DMS53 treated with DMSO at 0.1 percent for 48 hours (cell line): ENCODE measurements around the gene ST3GAL4.

ENCODE experiments used
- DNase-seq: peaks from one replicate; lab custom pipeline; 2025; ENCODE audit not compliant: unreplicated experiment; lab: John Stamatoyannopoulos, UW

Gene ST3GAL4

GRCh38 chr11:126440792-126441514 lies 85.5 kb downstream of the ST3GAL4 start:
- peak; percentile 68 for DNase-seq

- DNase-seq: no peak
Observed at GRCh38 chr11:126443120-126443519, 87.6 kb downstream of the ST3GAL4 start.

- no peak for DNase-seq
Observed at GRCh38 chr11:126444072-126444471, 88.6 kb downstream of the ST3GAL4 start.

GRCh38 chr11:126446581-126446980 lies 91.1 kb downstream of the ST3GAL4 start:
- DNase-seq: no peak

GRCh38 chr11:126450198-126450597 lies 94.7 kb downstream of the ST3GAL4 start:
- no peak for DNase-seq

DNA sequence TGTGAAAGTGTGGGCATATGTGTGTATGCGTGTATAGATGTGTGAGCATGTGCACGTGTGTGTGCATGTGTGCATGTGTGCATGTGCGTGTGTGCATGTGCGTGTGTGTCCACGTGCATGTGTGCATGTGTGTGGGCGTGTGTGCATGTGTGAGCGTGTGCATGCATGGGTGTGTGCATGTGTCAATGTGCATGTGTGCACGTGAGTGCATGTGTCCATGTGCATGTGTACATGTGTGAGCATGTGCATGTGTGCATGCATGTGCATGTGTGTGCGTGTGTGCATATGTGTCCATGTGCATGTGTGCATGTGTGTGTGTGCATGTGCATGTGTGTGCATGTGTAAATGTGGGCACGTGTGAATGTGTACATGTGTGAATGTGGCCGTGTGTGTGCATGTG lies 95.3 kb downstream of the ST3GAL4 start:
- no peak for DNase-seq

DNA sequence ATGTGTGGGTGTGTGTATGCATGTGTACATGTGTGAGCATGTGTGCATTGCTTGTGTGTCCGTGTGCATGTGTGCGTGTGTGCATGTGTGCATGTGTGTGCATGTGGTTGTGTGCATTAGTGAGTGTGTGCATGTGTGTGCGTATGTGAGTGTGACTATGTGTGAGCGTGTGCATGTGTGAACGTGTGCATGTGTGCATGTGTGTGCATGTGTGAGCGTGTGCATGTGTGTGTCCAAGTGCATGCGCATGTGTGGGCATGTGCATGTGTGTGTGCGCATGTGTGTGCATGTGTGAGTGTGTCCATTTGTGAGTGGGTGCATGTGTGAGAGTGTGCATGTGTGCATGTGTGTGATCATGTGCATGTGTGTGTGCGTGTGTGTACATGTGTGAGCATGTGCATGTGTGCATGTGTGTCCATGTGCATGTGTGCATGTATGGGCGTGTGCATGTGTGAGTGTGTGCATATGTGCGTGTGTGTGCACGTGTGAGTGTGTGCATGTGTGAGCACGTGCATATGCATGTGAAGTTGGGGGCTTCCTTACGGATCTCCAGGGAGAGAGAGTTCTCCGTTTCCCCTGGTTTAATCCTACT lies 95.8 kb downstream of the ST3GAL4 start:
- DNase-seq: no peak

- no peak for DNase-seq
Observed at GRCh38 chr11:126452241-126453101, 97.0 kb downstream of the ST3GAL4 start.

DNA sequence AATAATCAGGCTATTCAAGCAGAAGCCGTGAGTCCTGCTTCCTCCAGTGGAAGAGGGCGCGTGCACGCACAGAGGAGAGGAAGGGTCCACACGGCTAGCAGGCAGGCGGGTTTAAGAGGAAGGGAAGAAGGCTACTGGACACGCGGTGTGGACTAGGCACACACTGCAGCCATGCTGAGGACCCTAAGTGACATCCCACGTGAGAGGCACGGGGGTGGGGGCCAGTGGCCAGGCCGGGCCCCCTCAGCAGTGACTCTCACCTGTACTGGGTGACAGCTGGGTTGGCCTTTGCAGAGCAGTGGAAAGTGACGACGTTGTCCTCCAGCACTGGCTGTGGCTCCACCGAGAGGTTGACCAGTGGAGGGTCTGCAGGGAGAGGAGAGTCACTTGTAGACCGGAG lies 100.6 kb downstream of the ST3GAL4 start:
- no peak for DNase-seq

- no peak for DNase-seq
Observed at GRCh38 chr11:126456783-126457542, 101.5 kb downstream of the ST3GAL4 start.

DNA sequence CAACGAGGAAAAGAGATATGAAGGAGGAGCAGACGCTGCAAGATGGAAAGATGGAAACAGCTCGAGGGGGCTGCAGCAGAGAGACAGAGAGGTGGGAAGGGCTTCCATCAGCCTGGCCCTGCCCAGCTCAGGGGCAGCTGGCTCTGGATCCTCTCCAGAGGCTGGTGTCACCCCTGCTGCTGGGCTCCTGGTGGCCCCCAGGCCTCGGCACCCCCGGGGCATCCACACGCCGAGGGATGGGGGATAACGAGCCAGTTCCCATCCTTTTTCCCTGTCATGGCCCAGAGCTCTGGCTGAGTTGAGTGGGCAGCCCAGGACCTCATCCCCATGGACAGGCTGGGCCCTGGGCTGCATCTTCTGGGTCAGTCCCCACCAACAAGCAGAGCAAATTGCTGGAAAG lies 102.3 kb downstream of the ST3GAL4 start:
- no peak for DNase-seq

GRCh38 chr11:126459691-126460281 lies 104.3 kb downstream of the ST3GAL4 start:
- DNase-seq: no peak

DNA sequence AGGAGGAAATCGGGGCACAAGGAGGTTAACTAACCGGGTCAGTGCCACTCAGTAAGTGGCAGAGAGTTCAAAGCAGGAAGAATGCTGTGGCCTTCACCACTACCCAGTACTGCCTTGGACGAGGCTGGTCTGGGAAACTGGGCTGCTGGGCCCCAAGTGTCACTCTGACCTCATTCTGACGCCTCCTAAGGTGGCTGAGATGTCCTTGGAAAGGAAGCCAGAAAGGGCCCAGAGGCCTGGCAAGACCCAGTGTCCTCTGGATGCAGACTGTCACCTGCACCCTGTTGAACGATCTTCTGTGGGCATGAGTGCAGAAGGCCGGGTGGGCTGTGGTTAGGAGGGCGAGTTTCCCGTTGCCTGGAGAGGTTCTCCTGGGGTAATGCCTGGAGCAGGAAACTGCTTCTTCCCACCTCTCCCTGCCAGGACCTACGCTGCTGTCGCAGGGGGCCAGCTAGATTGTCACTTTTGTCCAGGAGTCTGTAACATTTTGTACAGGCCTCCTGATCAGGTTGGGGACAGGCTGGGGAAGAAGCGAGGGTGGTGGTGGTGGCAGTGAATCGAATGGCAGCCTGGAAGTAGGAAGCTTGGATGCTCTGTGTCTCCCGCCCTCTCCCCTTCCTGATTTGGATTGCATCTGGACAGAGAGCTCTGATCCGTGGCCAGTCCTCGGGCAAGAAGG lies 105.1 kb downstream of the ST3GAL4 start:
- no peak for DNase-seq

DNA sequence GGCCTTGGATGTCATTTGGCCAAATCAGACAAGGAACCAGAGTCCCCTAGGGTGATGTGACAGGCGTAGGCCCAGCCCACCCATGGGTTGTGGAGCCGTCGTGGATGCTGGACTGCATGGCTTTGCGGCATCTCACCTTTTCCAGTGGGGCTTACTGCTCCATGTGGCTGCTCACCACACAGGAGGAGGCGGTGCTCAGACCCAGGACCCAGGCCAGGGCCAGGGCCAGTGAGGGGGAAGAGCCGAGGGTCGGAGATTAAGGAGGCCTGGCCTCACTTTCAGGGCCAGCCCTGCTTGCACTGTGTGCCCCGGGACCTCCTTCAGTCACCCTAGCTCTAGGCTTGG lies 105.6 kb downstream of the ST3GAL4 start:
- no peak for DNase-seq

GRCh38 chr11:126461996-126462395 lies 106.5 kb downstream of the ST3GAL4 start:
- DNase-seq: no peak

DNA sequence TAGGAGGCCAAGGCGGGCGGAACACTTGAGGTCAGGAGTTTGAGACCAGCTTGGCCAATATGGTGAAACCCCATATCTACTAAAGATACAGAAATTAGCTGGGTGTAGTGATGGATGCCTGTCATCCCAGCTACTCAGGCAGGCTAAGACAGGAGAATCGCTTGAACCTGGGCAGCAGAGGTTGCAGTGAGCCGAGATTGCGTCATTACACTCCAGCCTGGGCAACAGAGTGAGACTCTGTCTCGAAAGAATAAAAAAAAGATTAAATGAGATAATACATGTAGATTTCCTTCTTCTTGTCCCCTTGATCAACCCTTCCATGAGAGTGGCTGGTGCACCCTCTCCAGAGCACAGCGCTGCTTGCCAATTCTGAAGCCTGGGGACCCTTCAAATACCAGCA lies 106.9 kb downstream of the ST3GAL4 start:
- DNase-seq: no peak
